ENCODE data around the gene MBOAT2. TPM values are rescaled to one million over a fixed set of nuclear protein-coding genes. Genes with fewer than 3 reads are reported as not detected.

MBOAT2 gene
- polyA plus RNA-seq, 1 donor (not counting 4 experiments of a cell fraction or from before 2014, with no cell fraction given), result 121 TPM

DNA sequence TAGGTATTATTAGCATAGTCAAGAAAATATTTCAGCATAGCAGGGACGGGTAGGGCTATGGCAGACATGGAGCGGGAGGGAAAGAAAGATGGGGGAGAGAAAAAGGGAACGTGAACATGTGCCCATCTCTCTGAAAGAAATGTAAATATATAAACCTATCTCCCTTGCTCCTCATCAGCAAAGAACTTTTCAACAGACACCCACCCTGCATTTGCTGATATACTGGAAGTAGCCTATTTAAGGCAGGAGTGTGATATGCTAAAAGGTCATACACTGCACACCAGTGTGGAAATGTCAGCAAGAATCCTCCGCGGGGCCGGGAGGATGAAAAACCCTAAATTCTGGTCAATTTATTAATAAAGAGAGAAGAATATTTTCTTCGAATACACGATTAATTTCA, 1.7 kb downstream of the MBOAT2 start:
- H3K4me2 ChIP-seq (ENCODE audit: control insufficient read depth, extremely low read depth, insufficient read depth, low read depth, low read length), result peak overlapping the region; percentile 88
- H2AFZ ChIP-seq (ENCODE audit: control insufficient read depth, low read length), result no peak overlapping the region
- H3K36me3 ChIP-seq (ENCODE audit: control insufficient read depth in 2 of 2, extremely low read depth in 1 of 2, insufficient read depth in 2 of 2, low read length in 2 of 2), result no peaks in the 10 kb centered on the region
- H3K9me3 ChIP-seq (ENCODE audit: control insufficient read depth, low read depth, low read length), result no peaks in the 10 kb centered on the region
- peaks cover 64% of the 10 kb centered on the region for H3K79me2 ChIP-seq (ENCODE audit: control insufficient read depth, insufficient read depth, low read length)
- FAIRE-seq (no peak), DNase-seq (ENCODE audit: low read depth, low spot score) (no peak)
- peak overlapping the region; percentile 78 to 88 (median 83) for H3K4me3 ChIP-seq (ENCODE audit: control insufficient read depth in 2 of 3, extremely low read depth in 1 of 3, insufficient read depth in 2 of 3, low read depth in 1 of 3, low read length in 3 of 3)
- peaks cover 42% of the 10 kb centered on the region for H3K4me1 ChIP-seq (ENCODE audit: control insufficient read depth, extremely low read depth, insufficient read depth, low read length)
- no peak overlapping the region for H3K27ac ChIP-seq (ENCODE audit: control insufficient read depth, insufficient read depth, low read length)
- H3K27me3 ChIP-seq (ENCODE audit: control insufficient read depth, extremely low read depth, insufficient read depth, low read length), result no peaks in the 10 kb centered on the region
- H3K9me1 ChIP-seq (ENCODE audit: control insufficient read depth, extremely low read depth, insufficient read depth, low read length), result peaks cover 2% of the 10 kb centered on the region
- TF ChIP-seq, protein P1, sequence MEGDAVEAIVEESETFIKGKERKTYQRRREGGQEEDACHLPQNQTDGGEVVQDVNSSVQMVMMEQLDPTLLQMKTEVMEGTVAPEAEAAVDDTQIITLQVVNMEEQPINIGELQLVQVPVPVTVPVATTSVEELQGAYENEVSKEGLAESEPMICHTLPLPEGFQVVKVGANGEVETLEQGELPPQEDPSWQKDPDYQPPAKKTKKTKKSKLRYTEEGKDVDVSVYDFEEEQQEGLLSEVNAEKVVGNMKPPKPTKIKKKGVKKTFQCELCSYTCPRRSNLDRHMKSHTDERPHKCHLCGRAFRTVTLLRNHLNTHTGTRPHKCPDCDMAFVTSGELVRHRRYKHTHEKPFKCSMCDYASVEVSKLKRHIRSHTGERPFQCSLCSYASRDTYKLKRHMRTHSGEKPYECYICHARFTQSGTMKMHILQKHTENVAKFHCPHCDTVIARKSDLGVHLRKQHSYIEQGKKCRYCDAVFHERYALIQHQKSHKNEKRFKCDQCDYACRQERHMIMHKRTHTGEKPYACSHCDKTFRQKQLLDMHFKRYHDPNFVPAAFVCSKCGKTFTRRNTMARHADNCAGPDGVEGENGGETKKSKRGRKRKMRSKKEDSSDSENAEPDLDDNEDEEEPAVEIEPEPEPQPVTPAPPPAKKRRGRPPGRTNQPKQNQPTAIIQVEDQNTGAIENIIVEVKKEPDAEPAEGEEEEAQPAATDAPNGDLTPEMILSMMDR (optimal IDR thresholded peaks at IDR 0.05 in 1 of 3, IDR thresholded peaks at IDR 0.05 in 1 of 3, conservative IDR thresholded peaks at IDR 0.05 in 1 of 3; ENCODE audit: extremely low read depth in 1 of 3, insufficient read depth in 2 of 3, low read length in 3 of 3), result no peak
- TF ChIP-seq EZH2 (IDR thresholded peaks at IDR 0.05; ENCODE audit: low read length), result no peak
- no peak overlapping the region for H3K9ac ChIP-seq (ENCODE audit: control insufficient read depth, extremely low read depth, insufficient read depth, low read length)
- dilution Hi-C loops (cut with MboI; ENCODE audit: extremely low pct_ligation_motif_present, low sequenced_read_pairs), result no loop called here
- H4K20me1 ChIP-seq (ENCODE audit: control insufficient read depth, extremely low read depth, insufficient read depth, low read length), result peaks cover 4% of the 10 kb centered on the region

DNA sequence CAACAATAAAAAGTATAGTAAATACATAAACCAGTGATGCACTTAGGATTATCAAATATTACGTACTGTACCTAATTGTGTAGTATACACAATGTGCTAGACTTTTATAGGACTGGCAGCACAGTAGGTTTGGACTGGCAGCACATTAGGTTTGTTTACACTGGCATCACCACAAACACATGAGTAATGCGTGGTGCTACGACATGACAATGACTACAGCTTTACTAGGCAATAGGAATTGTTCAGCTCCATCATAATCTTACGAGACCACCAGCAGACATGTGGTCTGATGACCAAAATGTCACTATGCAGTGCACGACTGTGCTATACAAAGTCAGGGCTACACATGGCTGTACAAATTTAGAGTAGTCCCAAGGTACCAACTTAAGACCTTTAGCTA, 2.3 kb downstream of the MBOAT2 start:
- peaks cover 4% of the 10 kb centered on the region for H4K20me1 ChIP-seq (ENCODE audit: control insufficient read depth, extremely low read depth, insufficient read depth, low read length)

More for the DNA sequence above, 2.3 kb downstream of the MBOAT2 start:
- peaks cover 69% of the 10 kb centered on the region for H3K79me2 ChIP-seq (ENCODE audit: control insufficient read depth, insufficient read depth, low read length)
- H3K27ac ChIP-seq (ENCODE audit: control insufficient read depth, insufficient read depth, low read length), result no peak overlapping the region
- no peak for TF ChIP-seq EZH2 (IDR thresholded peaks at IDR 0.05; ENCODE audit: low read length)
- TF ChIP-seq, protein P1 (optimal IDR thresholded peaks at IDR 0.05 in 1 of 3, IDR thresholded peaks at IDR 0.05 in 1 of 3, conservative IDR thresholded peaks at IDR 0.05 in 1 of 3; ENCODE audit: extremely low read depth in 1 of 3, insufficient read depth in 2 of 3, low read length in 3 of 3), result no peak
- no peaks in the 10 kb centered on the region for H3K27me3 ChIP-seq (ENCODE audit: control insufficient read depth, extremely low read depth, insufficient read depth, low read length)
- dilution Hi-C loops (cut with MboI; ENCODE audit: extremely low pct_ligation_motif_present, low sequenced_read_pairs), result no loop called here
- no peak overlapping the region for H3K9ac ChIP-seq (ENCODE audit: control insufficient read depth, extremely low read depth, insufficient read depth, low read length)
- no peaks in the 10 kb centered on the region for H3K9me3 ChIP-seq (ENCODE audit: control insufficient read depth, low read depth, low read length)
- peak; percentile 65 for FAIRE-seq
- H2AFZ ChIP-seq (ENCODE audit: control insufficient read depth, low read length), result no peak overlapping the region
- no peaks in the 10 kb centered on the region for H3K36me3 ChIP-seq (ENCODE audit: control insufficient read depth in 2 of 2, extremely low read depth in 1 of 2, insufficient read depth in 2 of 2, low read length in 2 of 2)
- peaks cover 2% of the 10 kb centered on the region for H3K9me1 ChIP-seq (ENCODE audit: control insufficient read depth, extremely low read depth, insufficient read depth, low read length)
- H3K4me3 ChIP-seq (ENCODE audit: control insufficient read depth in 2 of 3, extremely low read depth in 1 of 3, insufficient read depth in 2 of 3, low read depth in 1 of 3, low read length in 3 of 3), result peak overlapping the region in 1 of 3 experiments; percentile 83
- DNase-seq (ENCODE audit: low read depth, low spot score), result no peak
- peak overlapping the region; percentile 88 for H3K4me2 ChIP-seq (ENCODE audit: control insufficient read depth, extremely low read depth, insufficient read depth, low read depth, low read length)
- H3K4me1 ChIP-seq (ENCODE audit: control insufficient read depth, extremely low read depth, insufficient read depth, low read length), result peaks cover 42% of the 10 kb centered on the region

All from keratinocyte (primary cell).